HG03025 (cell line): ENCODE results near the gene SLC24A5.

Source experiments
- ATAC-seq: cut with Tn5 transposase; IDR thresholded peaks from one replicate; pipeline ENCODE4 v1.9.1; 2021; ENCODE audit warnings: mild to moderate bottlenecking, moderate library complexity; ENCODE audit not compliant: unreplicated experiment, low FRiP score

The SLC24A5 gene

GRCh38 chr15:48120745-48121144, at the start of gene SLC24A5:
Gene SLC24A5, plus strand, starts transcription at chr15:48120990. Its CDS starts 55 bp downstream, at chr15:48121045.
- ATAC-seq = no peak

DNA sequence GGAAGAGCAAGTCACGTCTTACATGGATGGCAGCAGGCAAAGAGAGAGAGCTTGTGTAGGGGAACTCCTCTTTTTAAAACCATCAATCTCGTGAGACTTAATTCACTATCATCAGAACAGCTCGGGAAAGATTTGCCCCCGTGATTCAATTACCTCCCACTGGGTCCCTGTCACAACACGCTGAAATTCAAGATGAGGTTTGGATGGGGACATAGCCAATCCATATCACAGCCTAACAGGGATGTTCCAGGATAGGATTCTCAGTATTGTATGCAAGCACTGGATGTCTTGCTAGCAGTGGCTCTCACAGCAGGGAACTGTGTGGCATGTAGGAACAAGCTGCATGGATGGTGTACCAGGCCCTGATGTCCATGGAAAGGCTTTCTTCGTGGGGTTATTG, 47.8 kb upstream of the SLC24A5 start:
- no peak for ATAC-seq

- ATAC-seq = no peak
Observed at GRCh38 chr15:48073881-48074280, 46.9 kb upstream of the SLC24A5 start.

GRCh38 chr15:48076454-48076853, 44.3 kb upstream of the SLC24A5 start:
- no peak for ATAC-seq

DNA sequence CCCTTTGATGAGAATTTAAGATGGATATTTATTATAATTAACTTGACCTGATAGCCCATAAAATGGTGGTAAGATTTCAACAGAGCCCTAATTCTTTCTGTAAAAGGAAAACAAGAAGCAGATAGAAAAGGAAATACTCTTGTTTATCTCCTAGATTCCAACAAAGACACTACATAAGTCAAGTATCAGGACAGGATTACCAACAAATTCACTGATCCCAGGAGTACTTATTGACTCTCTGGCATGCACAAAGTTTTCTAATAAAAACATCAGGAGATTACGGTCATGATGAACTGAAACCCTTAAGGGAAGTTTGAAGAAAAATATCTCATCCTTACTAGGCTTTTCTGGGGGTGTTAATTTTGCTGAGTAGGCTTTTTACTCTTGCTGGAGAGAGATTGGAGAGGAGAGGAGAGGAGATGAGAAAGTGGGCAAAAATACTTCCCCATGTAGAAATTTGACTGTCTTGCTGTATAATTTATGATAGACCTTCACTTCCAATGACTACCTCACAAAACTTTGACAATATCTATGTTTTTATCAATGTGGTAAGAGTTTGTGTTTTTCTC, 43.1 kb upstream of the SLC24A5 start:
- no peak for ATAC-seq

DNA sequence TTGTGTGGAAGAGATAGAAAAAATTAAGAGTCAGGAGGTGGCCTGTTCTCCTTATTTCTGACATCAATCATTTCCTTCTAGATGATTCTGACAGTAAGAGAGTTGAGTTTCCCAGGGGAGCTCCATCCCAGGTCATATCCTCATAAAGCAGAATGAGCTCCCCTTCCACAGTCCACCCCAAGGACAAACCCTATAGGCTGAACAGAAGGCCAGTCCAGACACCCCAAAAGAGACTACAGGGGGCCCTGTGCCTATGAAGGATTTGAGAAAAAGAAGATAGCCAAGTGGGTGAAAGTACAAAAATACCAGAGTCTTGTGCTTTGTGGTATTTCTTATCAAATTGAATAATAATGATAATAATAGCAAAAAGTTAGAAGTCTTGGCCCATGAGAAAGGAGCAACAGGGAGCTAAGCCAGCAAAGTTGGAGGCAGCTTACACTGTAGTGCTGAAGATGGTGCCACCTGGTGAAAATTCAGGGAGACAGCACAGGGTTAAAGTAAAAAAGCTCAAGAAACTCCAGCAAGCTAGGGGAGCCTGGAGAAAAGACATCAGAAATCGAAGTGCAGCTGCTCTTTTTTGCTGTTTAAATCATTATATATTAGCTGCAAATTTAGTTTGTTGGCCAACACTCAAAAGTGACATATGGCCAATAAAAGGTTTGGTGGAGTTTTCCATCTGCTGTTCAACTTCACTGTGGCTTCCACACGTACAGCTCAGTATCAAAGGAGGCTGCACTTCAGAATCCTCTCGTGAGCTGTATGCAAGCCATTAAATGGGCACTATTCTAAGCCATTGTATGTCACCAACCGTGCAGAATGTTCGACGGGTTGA, 35.8 kb upstream of the SLC24A5 start:
- ATAC-seq = peak; percentile 43

- no peak for ATAC-seq
Observed at GRCh38 chr15:48085591-48085930, 35.2 kb upstream of the SLC24A5 start.

- ATAC-seq = no peak
Observed at GRCh38 chr15:48086133-48086532, 34.7 kb upstream of the SLC24A5 start.

- no peak for ATAC-seq
Observed at GRCh38 chr15:48086576-48086975, 34.2 kb upstream of the SLC24A5 start.

DNA sequence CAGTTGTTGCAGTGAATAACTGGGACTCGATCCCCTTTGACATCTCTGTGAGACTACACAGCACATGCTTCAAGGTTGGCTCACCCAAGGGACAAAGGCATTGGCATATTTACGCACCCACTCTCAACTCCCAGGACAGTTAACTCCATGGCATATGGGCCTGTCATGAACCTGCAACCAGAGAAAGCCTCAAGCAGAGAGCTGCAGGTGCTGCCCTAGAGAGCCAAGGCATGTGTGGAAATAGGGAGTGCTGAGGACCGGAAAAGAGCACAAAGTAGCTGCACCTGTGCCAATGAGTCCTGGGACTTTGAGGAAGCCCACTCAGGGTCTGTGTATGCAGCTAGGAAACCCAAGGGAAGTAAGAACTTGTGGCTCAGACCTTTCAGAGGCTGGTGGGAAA, 32.9 kb upstream of the SLC24A5 start:
- ATAC-seq = no peak

- no peak for ATAC-seq
Observed at GRCh38 chr15:48089702-48090101, 31.1 kb upstream of the SLC24A5 start.

DNA sequence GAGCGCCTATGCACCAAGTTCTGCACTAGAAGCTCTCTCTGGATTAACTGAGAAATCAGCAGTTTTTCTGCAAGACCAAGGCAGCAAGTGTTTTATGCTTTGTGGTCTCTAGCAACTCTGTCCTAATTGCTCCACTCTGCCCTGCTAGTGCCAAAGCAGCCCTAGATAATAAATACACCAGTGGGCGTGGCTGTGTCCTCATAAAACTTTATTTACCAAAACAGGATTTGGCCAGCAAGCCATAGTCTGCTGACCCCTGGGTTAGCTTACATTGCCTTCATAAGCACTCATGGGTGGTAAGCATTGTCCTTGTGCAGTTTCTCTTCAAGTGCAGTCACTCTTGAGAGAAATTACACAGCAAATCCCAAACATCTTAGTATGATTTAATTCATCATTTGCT, 30.7 kb upstream of the SLC24A5 start:
- ATAC-seq = no peak

- no peak for ATAC-seq
Observed at GRCh38 chr15:48090666-48091065, 30.1 kb upstream of the SLC24A5 start.

GRCh38 chr15:48091522-48091921, 29.3 kb upstream of the SLC24A5 start:
- ATAC-seq = no peak

DNA sequence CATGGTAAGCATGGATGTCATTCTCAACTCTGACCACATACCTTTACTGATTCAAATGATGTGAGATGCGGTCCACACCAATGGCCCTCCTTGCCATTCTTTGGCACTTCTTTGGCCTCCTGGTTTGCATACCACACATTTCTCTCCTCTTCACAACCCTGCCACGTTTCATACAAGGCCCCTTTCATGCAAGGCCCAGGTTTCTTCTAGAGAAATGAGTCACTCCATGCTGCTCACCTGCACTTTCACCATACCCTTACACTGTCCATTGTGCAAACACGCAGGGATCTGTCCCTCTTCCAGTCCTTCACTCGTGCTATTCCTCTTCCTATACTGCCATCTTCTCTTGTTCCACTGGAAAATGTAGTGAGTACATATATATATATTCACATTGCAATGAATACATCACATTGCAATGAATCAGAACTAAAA, 24.4 kb upstream of the SLC24A5 start:
- ATAC-seq = peak; percentile 96

DNA sequence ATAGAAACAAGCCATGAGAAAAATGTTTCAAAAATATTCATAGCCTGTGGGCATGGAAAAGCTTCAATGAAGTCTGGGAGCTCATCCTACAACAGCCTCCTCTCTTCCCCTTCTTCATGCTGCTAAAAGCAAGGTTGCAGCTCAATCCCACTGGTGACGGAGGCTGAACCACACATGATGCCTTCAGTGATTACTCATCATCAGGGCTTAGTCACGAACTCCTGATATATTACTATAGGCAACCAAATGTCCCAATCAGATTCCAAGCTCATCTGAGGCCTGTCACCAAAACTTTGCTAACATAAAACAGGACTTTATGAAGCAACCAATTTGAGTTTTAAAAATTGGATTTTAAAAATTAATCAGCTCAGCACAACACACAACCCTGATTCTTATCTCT, 24.0 kb upstream of the SLC24A5 start:
- ATAC-seq = peak; percentile 32

GRCh38 chr15:48097264-48097663, 23.5 kb upstream of the SLC24A5 start:
- no peak for ATAC-seq

DNA sequence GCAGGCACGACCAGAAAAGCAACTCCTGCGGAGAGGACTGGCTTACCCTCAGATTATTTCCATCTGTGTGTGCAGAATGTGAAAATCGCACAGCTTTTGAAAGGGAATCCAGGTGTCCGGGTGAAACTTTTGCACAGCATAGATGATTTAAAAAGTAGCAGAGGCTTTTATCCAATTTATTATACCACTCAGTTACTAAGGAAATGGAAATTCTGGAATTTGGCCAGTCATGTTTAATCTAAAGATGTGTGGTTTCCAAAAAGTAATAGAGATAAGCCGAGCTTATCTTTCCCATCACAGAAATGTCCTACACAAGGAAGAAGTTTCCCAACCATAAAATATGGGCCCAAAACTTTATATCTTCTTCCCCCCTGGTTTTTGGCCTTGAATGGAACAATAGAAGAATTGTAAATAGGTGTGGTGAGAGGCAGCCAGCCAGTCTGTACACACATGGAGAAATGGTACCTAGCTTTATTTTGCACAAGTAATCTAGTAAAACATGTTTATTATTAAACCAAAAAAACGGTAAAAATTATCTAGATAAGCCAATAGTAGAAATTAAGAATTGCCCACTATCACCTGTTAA, 19.3 kb upstream of the SLC24A5 start:
- no peak for ATAC-seq

DNA sequence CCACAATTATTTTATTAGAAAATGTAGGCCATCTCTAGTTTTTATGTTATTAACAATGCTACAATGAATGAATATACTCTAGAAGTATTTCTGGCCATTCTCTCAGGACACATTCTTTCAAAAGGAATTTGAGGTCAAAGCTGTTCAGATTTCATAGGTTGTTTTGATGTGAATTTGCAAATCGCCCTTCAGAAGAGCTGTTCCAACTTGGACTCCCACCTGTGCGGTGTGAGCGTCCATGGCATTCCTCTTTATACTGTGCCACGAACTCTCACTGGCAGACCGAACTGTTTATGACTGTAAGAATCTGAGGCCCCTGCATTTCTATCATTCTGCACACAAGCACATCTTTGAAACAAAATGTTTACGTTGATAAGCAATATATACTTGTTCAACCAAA, 18.6 kb upstream of the SLC24A5 start:
- no peak for ATAC-seq

DNA sequence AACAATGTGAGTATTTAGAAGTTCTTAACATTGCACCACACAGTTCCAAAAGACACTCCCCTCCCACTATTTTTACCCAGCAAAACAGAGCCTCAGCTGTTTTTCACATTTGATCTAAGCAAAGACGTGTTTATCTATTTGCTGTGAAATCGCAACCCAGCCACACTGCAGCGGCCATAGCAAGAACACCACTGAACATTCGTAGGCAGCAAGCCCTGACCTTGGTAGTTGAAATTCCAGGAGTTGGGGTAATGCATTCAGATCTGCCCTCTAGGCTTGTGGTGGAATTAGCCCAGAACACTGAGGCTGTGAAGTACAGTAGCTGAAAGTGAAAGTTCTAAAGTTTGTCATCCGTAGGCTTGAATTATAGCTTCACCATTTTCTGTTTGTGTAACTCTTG, 17.1 kb upstream of the SLC24A5 start:
- ATAC-seq = no peak

DNA sequence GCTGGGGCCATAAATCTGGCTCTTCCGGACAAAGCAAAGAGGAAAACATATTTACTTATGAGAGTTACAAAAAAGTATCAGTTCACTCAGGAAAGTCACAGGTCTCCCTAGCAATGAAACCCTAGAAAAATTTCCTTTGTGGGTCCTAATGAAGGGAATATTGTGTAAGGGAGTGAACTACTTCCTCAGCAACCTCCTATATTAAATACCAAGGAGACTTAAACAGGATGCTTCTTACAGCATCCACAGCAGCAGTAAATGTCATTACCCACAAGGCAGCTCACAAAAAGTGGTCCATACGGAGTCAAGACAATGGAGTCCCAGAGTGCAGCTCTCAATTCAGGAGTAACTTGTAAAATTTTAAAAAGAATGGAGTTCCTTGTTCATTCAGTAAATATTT, 14.9 kb upstream of the SLC24A5 start:
- ATAC-seq = no peak

GRCh38 chr15:48109212-48109611, 11.6 kb upstream of the SLC24A5 start:
- ATAC-seq = no peak
